ENCODE data around the gene CD200.
"Not testable (repeated sequence)": the region's sequence is repeated elsewhere in the genome, so short reads cannot be mapped to it uniquely, and the experiment has no call there.

Gene CD200

DNA sequence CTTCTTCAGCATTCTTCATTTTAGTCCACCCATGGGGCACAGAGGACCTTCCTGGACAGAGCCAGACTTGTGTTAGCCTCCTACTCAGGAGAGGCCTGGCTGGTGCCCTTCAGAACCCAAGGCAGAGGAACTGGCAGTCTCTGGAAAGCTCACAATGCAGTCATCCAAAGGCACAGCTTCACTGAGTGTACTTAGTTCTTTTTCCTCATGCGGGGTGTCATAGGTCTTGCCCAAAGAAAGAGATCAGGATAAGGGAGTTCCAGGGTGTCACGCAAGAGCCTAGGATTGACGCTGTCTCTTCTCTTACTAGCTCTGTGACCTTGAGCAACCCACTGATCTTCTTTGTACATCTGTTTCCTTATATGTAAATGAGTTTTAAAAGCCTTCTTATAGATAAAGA is 58.7 kb downstream of the CD200 start:
- DNase-seq = no peak

DNA sequence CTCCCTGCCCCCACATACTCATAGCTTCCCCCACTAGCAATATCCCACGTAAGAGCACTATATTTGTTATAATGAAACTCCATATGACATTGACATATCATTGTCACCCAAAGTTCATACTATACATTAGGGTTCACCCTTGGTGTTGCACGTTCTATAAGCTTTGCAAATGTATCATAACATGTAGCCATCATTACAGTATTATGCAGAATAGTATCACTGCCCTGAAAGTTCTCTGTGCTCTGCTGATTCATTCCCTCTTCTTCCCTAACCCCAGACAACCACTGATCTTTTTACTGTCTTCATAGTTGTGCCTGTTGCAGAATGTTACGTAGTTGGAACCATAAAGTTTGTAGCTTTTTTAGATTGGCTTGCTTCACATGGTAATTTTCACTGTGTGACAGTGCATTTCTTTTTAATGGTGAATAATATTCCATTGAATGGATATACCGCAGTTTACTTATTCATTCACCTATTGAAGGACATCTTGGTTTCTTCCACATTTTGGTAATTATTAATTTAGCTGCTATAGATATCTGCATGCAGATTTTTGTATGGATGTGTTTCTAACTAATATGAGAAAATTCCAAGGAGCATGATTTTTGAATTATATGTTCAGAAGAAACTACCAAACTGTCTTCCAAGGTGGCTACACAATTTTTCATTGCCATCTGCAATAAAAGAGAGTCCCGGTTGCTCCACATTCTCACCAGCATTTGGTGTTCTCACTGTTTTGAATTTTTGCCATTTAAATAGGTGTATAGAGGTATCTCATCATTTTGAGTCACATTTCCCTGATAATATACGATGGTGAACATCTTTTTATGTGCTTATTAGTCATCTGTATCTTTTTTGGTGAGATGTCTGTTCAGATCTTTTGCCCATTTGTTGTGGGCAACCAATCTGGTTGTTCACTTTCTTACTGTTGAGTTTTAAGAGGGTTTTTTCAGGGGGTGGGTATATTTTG is 59.7 kb downstream of the CD200 start:
- no peak for DNase-seq

DNA sequence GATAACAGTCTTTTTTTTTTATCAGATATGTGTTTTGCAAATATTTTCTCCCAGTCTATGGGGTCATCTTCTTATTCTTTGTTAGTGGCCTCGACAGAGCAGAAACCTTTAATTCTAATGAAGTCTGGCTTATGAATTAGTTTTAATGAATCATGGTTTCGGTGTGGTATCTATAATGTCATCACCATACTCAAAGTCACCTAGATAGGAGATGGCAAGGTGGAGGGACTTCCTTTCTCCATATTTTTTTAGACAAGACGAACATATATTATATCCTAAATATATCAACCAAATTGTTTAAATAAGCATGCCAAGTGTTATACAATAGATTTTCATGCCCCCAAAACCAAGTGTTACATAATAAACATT is 60.4 kb downstream of the CD200 start:
- DNase-seq = no peak

DNA sequence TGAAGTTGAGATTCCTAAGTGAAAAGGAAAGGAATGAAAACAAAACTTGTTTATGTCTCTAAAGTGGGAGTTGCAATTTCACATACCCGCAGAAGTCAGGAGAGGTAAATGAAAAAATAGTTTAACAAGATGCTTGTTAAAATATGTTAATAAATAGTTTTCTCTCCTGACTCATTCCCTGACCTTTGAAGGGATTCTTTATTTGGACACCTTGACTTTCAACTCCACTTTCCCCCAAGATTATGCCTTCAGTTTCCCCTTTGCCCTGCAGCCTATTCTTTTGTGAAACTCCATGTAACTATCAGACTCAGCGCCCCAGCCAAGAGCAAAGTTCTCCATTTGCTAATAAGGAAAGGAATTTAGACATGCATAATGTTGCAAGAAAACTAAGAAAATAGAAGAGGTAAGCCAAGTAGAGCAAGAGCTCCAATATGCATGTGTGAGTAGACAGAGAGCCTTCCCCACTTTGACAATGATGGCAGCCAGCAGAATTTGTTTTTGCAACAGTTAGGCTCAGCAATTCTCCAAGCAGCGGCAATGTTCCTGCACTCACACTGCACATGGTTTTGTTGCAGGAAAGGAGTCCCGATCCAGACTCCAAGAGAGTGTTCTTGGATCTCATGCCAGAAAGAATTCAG is 61.2 kb downstream of the CD200 start:
- DNase-seq = no peak

DNA sequence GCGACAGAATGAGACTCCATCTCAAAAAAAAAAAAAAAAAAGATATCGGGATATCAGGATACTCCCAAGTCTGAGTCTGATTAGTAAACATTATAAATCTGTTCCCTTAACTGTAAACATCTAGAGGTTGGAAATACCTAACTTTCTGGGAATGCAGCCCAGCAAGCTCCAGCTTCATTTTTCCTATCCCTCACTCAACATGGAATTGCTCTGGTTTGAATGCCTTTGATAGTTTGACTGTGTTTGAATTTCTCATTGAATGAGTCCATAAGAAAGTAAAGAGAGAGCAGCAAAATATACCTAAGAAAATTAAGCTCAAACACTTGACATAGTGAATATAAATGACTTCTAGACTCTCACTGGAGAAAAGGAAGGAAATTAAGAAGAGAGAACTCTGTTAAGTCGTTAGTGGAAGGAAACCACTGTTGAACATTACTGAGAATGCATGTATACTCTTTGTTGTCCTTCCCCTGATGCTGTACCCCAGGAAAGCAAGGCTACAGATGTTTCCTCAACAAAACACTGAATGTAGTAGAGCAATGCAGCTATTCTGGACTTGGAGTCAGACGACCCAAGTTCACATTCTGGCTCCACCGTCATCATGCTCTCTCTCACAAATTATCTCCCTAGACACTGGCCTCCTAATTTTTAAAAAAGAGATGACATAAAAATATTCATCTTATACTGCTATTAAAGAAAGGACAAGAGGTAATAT is 62.4 kb downstream of the CD200 start:
- DNase-seq = no peak

DNA sequence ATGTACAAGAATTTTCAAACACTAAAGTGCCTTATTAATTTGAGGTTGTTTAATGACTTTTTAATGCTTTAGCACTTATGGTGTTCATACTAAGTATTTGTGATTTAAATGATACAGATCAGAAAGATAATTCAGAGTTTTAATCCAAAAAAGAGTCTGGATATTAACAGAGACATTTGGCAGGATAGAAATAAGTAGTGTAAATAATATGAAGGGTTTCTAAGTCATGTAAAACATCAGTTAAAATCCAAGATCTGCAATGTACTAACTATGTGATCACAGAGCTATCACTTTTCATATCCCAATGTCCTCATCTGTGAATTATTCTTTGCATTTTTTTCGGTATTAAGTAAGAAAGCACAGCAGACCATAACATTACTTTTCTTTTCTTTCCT is 62.9 kb downstream of the CD200 start:
- no peak for DNase-seq

DNA sequence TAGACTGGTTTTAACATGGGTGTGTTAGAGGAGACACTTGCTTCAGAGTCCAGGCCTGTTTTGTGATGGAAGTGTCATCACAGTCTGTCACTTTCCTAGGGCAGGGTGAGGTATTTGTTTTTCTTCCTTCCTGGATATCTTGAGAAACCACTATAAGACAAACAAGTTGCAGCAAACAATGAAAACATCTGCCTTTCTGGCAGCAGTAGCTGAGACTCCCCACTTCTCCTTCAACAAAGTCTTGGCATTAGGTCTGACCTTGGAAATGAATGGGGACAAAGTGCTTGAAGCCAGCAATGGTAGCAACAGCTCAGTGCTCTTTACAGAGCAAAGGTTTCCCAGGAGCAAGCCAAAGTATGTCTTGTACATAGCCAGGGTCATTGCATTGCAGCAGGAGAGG is 64.6 kb downstream of the CD200 start:
- no peak for DNase-seq

DNA sequence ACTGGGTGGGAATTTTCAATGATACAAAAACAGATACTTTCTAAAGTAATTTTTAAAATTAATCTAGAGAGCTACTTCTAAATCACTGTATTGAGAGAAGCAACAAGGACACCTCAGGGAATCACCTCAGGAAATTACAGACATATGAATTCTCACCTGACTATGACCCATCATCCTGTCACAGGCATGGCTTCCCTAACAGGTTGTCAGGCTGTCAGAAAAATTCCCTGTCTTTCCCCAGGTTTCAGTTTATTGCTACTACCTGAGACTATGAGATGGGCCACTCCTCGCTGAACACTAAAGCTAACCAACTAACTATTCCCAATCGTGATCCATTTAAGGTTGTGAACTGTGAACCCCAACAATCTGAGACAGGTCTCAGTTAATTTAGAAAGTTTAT is 66.1 kb downstream of the CD200 start:
- DNase-seq = no peak

DNA sequence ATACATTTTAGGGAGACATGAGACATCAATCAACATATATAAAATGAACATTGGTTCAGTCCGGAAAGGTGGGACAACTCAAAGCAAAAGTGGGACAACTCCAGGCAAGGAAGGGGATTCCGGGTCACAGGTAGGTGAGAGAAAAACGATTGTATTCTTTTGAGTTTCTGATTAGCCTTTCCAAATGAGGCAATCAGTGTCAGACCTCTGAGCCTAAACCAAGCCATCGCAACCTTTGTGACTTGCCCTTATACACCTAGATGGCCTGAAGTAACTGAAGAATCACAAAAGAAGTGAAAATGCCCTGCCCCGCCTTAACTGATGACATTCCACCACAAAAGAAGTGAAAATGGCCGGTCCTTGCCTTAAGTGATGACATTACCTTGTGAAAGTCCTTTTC is 66.6 kb downstream of the CD200 start:
- DNase-seq = not testable (repeated sequence)

DNA sequence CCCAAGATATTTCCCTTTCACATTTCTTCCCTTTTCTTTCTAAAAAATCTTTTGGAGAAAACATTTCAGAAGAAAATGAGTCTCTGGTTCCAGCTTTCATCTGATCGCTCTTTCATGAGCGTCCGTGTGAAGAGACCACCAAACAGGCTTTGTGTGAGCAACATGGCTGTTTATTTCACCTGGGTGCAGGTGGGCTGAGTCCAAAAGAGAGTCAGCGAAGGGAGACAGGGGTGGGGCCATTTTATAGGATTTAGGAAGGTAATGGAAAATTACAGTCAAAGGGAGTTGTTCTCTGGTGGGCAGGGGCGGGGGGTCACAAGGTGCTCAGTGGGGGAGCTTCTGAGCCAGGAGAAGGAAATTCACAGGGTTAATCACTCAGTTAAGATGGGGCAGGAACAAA is 67.4 kb downstream of the CD200 start:
- DNase-seq = not testable (repeated sequence)

DNA sequence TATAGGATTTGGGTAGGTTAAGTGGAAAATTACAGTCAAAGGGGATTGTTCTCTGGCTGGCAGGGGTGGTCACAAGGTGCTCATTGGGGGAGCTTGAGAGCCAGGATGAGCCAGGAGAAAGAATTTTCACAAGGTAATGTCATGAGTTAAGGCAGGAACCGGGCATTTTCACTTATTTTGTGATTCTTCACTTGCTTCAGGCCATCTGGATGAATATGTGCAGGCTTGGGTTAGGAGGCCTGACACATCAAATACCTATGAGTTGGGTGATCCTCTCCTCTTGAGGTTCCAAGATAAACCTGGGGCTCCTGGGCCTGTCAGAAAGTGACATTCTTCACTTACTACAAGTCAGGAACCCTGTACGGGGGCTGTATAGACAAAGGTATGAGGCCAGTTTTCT is 68.7 kb downstream of the CD200 start:
- no peak for DNase-seq

DNA sequence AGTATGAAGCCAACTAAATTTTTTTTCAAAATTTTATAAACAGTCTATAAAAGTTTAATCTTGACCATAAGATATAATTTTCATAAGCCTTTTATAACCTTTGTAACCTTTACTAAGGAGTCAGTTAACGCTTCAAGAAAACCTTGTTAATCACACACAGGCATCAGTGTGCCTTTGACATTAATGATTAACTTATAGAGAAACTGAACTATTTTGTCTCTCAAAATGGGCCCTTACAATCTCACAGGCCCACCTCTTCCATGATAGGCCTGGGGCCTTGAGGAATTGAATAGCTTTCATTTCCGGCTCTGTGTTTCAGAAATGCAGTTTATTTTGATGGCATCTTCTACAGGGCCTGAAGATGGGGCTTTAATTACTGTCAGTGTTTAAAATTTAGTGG is 70.1 kb downstream of the CD200 start:
- DNase-seq = no peak

DNA sequence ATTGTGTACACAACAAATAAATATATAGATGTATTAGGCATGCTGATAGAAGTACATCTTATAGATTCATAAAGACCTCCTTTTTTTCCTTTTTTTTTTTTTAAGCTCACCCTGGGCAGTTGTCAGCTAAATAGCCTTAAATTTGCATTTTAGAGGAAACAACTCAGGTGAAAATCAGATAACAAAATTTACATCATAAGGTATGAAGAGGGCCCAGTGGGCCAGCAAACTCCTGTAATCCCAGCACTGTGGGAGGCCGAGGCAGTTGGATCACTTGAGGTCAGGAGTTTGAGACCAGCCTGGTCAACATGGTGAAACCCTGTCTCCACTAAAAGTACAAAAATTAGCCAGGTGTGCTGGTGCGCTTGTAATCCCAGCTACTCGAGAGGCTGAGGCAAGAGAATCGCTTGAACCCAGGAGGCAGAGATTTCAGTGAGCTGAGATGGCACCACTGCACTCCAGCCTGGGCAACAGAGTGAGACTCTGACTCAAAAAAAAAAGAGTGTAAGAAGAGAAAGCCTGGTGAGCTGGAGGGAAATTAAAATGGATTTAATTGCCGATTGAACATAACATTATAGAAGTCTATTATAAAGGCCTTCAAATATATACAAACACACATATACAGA is 72.1 kb downstream of the CD200 start:
- not testable (repeated sequence) for DNase-seq

DNA sequence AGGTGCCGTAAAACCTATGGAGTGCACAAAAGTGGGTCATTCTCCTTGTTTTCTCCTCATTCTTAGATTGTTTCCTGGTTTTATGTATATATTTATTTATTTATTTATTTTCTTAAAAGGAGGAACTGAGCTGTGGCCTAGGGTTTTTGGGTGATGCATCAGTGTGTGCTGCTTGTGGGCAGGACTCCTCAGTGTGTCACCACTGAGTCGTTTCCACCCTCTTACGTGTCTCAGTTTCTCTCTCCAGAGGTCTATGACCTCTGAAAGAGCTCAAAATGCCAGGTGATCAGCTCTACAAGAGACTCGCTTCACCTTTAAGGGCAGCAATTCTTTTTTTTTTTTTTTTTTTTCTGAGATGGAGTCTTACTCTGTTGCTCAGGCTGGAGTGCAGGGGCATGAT is 72.9 kb downstream of the CD200 start:
- no peak for DNase-seq

DNA sequence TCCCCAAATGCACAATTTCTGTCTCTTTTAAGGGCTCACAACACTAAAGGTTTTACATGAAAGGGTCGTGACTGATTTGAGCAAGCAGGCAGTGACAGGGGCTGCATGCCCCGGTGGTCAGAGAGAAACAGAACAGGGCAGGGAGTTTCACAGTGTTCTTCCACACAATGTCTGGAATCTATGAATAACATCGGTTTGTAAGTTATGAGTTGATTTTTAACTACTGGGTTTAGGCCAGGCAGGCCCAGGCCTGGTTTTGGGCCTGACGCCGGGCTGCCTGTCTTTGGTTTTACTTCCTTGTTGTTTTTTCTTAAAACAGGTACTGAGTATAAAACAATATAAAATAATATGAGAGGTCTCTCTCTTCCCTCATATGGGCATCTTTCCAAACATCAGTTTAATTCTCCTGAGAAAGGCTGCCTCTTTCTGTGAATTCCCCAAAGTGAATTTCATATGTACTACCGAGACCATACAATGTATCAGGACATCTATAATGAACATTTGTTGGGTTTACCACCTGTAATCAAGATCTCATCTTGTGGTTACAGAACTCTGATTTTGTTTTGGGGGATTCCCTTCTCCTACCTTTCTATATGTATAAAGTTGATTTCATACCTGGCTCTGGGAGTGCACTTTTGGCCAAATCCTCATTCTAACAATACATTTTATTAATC is 74.4 kb downstream of the CD200 start:
- no peak for DNase-seq

DNA sequence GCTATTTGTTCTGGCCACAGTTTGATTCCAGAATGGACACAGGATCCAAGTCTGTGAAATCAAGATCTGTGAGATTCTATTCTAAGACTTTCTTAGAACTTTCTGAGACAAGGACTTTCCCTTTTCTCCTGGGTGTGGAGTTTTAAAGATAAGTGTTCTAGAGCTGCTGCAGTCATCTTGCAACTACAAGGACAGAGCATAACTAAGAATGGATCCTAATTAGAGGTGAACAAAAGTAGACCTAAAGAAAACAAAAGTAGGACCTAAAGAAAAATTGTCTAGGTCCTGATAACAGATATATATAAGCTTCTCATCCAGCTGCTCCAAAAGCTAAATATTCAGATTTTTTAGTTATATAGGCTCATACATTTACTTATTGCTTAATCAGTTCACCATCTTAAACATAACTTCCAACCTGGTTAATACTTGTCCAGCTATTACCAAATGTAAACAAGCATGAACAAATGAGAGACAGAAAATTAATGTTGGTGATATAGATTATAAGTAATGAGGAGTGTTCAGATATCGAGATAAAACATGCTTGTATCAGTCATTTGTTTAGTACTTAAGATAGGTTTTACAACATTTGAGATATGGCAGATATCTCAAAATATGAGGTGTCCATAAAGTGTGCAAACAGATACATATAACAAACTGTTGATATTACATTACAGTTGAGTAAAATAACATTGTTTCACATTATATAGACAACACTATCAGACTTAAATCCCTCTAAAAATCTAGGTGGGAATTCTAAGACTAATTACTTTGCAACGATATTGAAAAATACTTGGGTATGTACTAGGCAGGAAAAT is 75.1 kb downstream of the CD200 start:
- no peak for DNase-seq

DNA sequence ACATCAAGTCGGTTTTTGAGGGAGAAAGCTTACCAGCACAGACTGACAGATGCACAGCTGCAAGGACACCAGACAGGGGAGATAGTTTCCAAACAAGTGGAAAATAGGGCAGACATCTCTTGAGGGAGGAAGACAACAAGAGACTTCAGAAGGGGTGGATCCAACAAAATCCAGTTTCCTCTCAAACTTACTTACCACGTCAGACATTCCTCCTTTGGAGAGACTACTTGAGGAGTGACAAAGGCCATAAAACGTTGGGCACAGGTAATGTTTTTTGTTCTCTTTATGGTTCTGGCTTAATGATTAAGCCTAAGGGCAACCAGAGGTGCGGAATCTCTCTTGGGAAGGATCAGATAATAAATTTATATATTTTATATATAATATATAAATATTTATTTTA is 76.1 kb downstream of the CD200 start:
- no peak for DNase-seq

DNA sequence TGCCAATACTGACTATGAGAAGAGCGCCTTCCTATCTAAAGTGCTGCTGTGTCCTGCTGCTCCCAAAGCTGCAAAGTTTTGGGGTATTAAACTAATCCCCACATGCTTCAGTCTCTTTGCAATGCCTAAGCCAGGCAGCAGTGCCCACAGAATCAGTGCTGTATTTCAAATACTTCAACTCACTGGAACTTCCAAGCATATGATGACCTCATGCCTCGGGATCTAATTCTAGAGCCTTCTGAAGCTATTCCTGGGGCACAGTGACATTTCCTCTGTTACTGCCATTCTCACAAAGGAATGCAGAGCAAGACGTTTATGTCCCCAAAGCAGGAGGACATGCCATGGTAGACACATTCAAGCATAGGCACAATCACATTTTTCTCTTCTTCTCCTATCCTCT is 78.5 kb downstream of the CD200 start:
- DNase-seq = no peak

Measured in RPMI8226 (cell line).